ENCODE data around the gene ATRIP.

GRCh38 chr3:48472673-48472922 lies 26.1 kb downstream of the ATRIP start:
- TF ChIP-seq, protein P1, sequence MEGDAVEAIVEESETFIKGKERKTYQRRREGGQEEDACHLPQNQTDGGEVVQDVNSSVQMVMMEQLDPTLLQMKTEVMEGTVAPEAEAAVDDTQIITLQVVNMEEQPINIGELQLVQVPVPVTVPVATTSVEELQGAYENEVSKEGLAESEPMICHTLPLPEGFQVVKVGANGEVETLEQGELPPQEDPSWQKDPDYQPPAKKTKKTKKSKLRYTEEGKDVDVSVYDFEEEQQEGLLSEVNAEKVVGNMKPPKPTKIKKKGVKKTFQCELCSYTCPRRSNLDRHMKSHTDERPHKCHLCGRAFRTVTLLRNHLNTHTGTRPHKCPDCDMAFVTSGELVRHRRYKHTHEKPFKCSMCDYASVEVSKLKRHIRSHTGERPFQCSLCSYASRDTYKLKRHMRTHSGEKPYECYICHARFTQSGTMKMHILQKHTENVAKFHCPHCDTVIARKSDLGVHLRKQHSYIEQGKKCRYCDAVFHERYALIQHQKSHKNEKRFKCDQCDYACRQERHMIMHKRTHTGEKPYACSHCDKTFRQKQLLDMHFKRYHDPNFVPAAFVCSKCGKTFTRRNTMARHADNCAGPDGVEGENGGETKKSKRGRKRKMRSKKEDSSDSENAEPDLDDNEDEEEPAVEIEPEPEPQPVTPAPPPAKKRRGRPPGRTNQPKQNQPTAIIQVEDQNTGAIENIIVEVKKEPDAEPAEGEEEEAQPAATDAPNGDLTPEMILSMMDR (IDR thresholded peaks at IDR 0.05) = no peak
- TF ChIP-seq POLR2A (IDR thresholded peaks at IDR 0.05) = no peak
